ENCODE data around the gene STXBP5. TPM values are rescaled to one million over a fixed set of nuclear protein-coding genes. Genes with fewer than 3 reads are reported as not detected.
A peak's percentile ranks its signal among the peaks of the same experiment; 100 is the strongest.

The STXBP5 gene
- total and polyA plus RNA-seq, 2 of the 4 experiments (the other 2 are of a cell fraction): 13.2 to 46.4 TPM

GRCh38 chr6:147194652-147195411 lies 9.4 kb upstream of the STXBP5 start:
- H3K4me1 ChIP-seq (ENCODE audit: control insufficient read depth, insufficient read depth, low read length): peaks cover 7% of the 10 kb centered on the region
- no peak overlapping the region; the same call in 1 of the 2 replicates for H3K23ac ChIP-seq (ENCODE audit: low read depth, low read length)
- H2AK5ac ChIP-seq (ENCODE audit: low read depth, low read length): peak overlapping the region; percentile 70; the same call in 1 of the 2 replicates
- WGBS, 2 experiments (ENCODE audit: extremely low coverage in 2 of 2, insufficient read length in 1 of 2): 100% methylated on average over 1 of the region's 6 CpGs; no CpG with 5 or more reads in 1 of the 2 experiments
- ChIA-PET CTCF (no interaction called here), POLR2A (ENCODE audit: unreplicated experiment) (no interaction called here)
- peak overlapping the region; percentile 65; the same call in 1 of the 2 replicates for H2BK20ac ChIP-seq (ENCODE audit: low read depth, low read length)
- H3K4me2 ChIP-seq (ENCODE audit: low read depth, low read length): no peak overlapping the region
- no peak overlapping the region for H2AFZ ChIP-seq (replicated peaks; ENCODE audit: low read length, poor library complexity)
- peak overlapping the region; percentile 76; the same call in 1 of the 3 replicates for H2BK15ac ChIP-seq (ENCODE audit: low read depth, low read length)
- no peaks in the 10 kb centered on the region for H3K79me1 ChIP-seq (ENCODE audit: low read depth in 1 of 2, low read length in 2 of 2)
- in situ Hi-C loops (cut with MboI; ENCODE audit: low sequenced_read_pairs): no loop called here
- peak overlapping the region; percentile 9 for H2AK9ac ChIP-seq (replicated peaks; ENCODE audit: low read depth, low read length, poor library complexity)
- H4K5ac ChIP-seq (ENCODE audit: low read depth, low read length): no peak overlapping the region
- no peaks in the 10 kb centered on the region for H3K36me3 ChIP-seq (ENCODE audit: control insufficient read depth, insufficient read depth, low read length)
- H3K14ac ChIP-seq (replicated peaks; ENCODE audit: low read depth, low read length): peak overlapping the region; percentile 82
- 0 out of 2 replicates have a peak overlapping the region, but pooled peaks have one; percentile 39 for H4K91ac ChIP-seq (ENCODE audit: insufficient read depth, low read depth, low read length)
- peak overlapping the region in 1 of 2 experiments; percentile 53; a peak in 2 of 4 replicates for H4K8ac ChIP-seq (ENCODE audit: low read depth in 2 of 2, low read length in 2 of 2)
- ATAC-seq (ENCODE audit: low read depth) (peak; percentile 77), DNase-seq (peak; percentile 63)
- TF ChIP-seq MAFK (IDR thresholded peaks at IDR 0.05; ENCODE audit: low read depth, low read length) (no peak), NFE2L2 (IDR thresholded peaks at IDR 0.05; ENCODE audit: low read depth, low read length) (peak; percentile 73), FOS (IDR thresholded peaks at IDR 0.05; ENCODE audit: low read depth, low read length) (peak; percentile 18; the same call in 1 of the 2 replicates), RFX5 (IDR thresholded peaks at IDR 0.05; ENCODE audit: low read depth, low read length) (no peak), ELK1 (IDR thresholded peaks at IDR 0.05; ENCODE audit: borderline replicate concordance, low read depth, low read length) (no peak), USF2 (IDR thresholded peaks at IDR 0.05; ENCODE audit: low read depth, low read length) (no peak)
- intact Hi-C loops (cut with micrococcal nuclease): no loop called here
- no peaks in the 10 kb centered on the region for H3K9me3 ChIP-seq (ENCODE audit: control insufficient read depth, insufficient read depth, low read length)
- H3K9me1 ChIP-seq (ENCODE audit: insufficient read depth, low read length): peaks cover 9% of the 10 kb centered on the region; the same call in 1 of the 2 replicates
- no peaks in the 10 kb centered on the region for H4K20me1 ChIP-seq (ENCODE audit: insufficient read depth, low read length)
- H3K4ac ChIP-seq (ENCODE audit: low read depth, low read length): peak overlapping the region; percentile 79; the same call in 1 of the 2 replicates
- H3K56ac ChIP-seq (ENCODE audit: extremely low read depth, insufficient read depth, low read length): no peak overlapping the region; the same call in 1 of the 2 replicates
- no TSS peak for BruUV-seq (replicated peaks)
- H2BK120ac ChIP-seq (ENCODE audit: low read depth, low read length): peak overlapping the region; percentile 91
- H3K27me3 ChIP-seq (ENCODE audit: control insufficient read depth, insufficient read depth, low read length): no peaks in the 10 kb centered on the region
- no peak overlapping the region for H3K4me3 ChIP-seq (ENCODE audit: insufficient read depth, low read depth, low read length)
- peak overlapping the region; percentile 11 for H2BK5ac ChIP-seq (ENCODE audit: low read depth, low read length, poor library complexity, severe bottlenecking)
- dilution Hi-C loops (cut with HindIII; ENCODE audit: low sequenced_read_pairs, unreplicated experiment): no loop called here
- peak overlapping the region; percentile 90; the same call in 1 of the 2 replicates for H3K18ac ChIP-seq (ENCODE audit: low read depth, low read length)
- no peak overlapping the region for H3K9ac ChIP-seq (ENCODE audit: low read depth, low read length)
- H3K27ac ChIP-seq (ENCODE audit: insufficient read depth, low read length): no peak overlapping the region

Data from IMR-90 (cell line).